NCI-H526 (cell line): ENCODE data around the gene TDRD7.
"Not testable (repeated sequence)": the region's sequence is repeated elsewhere in the genome, so short reads cannot be mapped to it uniquely, and the experiment has no call there.

ENCODE experiments used
- DNase-seq, 2 experiments: peaks; one replicate each; lab custom pipeline; 2025; lab: John Stamatoyannopoulos, UW

The TDRD7 gene

DNA sequence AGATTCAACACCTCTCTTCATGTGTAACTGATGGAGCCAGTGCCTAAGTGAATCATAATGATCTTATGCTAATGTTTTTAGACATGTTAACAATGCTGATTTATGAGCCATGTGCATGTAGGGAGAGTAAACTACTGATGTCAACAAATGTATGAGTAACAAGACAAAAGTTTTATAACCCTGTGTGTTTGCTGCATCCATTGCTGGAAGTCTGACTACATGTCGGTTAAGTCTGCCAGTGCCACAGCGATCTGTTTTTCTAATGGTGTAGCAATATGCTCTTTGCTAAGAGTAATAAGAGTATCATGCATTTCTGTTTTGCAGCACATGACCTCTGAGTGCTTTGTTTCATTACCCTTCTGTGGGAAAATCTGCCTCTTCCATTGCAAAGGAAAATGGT is 63.2 kb downstream of the TDRD7 start:
- peak in 1 of 2 experiments; percentile 13 for DNase-seq

DNA sequence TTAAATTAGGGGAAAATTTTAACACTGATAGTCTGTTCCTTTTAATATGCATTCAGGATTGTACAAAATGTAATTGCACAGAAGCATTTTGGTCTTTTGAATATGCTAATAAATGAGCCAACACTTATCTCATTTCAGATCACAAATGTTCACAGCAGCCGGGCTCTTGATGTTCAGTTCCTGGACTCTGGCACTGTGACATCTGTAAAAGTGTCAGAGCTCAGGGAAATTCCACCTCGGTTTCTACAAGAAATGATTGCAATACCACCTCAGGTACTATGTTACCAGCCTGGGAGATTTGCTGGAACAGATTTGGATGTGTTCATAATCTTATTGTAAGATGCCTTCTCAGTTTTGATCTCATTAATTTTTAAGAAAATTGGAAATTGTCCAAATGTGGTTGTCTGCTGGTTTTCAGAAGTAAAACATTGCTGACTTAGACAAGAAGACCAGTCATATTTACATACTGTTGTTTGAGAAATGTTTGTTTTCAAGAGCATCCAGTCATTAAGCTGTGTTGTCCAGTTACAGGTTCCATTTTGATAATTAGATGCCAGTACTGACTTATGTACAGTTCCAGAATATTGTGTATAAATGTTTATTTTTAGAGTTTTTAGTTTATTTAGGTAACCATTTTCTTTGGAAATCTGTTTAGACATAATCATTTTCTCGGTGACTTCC is 66.5 kb downstream of the TDRD7 start:
- DNase-seq: peak; percentile 6 to 10

DNA sequence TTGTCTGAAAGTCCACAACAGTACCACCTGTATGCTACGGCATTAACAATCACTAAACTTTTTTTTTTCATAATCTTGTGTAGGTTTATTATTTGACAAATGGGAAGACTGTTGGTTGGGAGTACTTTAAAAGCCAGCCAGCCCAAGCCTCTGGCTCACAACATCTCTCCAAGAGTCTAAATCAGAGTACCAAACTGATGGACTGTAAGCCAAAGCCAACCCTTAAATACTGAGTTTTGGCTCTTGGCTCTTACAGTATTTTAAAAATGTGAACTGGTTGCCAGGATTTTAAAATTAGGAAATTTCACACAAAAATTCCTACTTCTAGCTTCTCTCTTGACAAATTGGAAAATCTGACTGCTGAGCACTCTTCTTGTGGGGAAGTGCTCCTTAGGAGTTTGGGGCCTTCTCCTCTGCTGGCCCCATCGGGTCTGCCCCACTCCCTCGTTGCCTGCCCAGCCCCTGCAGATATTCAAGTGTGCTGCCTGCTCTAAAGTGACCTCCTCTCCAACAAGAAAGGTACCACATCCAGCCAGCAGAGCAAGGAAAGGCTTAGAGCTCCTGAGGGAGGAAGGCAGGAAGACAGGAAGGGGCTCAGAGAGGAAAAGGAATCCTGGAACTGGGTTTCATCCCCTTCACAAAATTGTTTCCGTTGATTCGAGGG is 67.7 kb downstream of the TDRD7 start:
- no peak for DNase-seq

DNA sequence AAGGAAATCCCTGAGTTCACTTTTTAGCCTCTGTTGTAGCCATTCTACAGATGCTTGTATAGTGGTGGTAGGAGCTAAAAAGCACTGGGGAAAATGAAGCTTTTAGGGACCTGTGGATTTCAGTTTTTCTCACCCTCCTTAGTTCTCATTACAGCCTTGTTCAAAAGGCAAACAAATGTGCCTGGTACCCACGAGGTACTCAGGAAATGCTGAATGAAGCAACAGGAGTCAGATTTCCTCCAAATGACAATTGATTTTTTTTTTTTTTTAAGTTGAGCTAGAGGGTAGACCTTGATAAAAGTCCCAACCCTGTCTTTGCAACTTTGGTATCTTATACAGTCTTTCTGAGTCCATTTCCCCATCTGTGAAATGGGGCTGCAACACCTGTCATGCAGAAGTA is 68.3 kb downstream of the TDRD7 start:
- no peak for DNase-seq

DNA sequence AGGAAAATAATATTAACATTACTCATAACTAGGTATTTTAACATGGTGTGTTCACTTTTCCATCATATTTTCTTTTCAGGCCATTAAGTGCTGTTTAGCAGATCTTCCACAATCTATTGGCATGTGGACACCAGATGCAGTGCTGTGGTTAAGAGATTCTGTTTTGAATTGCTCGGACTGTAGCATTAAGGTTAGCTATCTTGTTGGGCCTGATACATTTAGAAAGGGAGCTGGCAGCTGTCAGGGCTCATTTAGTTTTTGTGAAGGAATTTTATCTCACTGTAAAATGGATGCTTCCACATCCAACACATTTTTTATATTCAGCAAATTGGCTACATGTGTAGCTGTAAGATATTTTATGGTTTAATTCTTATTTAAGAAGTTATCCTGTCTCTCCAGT is 68.9 kb downstream of the TDRD7 start:
- DNase-seq: no peak

DNA sequence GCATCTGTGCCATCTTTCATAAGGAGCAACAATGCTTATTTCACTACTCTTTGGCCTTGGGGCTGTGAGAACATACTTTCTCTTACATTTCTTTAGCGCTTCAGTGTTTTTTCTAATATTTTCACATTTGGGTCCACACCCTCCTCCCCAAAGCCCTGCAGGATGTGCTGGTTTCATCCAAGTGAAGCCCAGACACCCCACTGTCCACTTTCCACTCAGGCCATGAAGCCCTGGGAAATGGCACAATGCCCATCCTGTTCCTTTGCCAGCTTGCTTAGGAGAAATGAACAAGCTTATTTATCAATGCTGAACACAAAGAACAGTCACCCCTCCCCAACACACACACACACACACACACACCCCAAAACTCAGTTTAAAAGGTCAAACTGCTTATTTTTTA is 72.2 kb downstream of the TDRD7 start:
- DNase-seq: no peak

DNA sequence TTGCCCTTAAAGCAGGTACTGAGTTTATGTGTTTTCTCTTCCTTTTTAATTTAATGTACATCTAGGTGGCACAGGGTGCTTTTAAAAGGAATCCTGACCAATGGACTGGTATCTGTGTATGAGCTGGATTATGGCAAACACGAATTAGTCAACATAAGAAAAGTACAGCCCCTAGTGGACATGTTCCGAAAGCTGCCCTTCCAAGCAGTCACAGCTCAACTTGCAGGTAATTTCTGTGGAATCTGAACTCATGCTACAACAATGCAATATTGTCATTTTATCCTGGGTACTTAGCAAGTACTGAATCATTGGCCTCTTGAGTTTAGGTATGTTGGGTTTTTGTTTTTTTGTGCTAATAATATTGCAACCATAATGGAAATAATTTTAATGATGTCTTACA is 75.2 kb downstream of the TDRD7 start:
- DNase-seq: peak in 1 of 2 experiments; percentile 6

DNA sequence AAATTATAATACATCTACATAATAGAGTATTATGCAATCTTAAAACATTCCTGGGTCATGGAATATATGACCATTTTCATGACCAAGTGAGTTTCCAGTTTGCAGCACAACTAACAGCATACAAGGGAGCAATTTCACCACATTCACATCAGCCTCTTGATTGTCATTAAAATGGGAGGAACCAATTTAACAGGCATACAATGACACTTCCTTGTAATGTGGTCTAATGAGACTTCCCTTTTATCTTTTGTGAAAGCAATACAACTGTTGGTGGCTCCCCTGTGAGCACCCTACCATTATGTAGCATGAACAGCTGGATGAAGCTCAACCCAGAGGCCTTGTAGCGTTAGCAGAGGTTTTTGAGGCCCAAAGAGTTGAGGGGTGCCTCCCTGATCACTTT is 76.0 kb downstream of the TDRD7 start:
- no peak for DNase-seq

DNA sequence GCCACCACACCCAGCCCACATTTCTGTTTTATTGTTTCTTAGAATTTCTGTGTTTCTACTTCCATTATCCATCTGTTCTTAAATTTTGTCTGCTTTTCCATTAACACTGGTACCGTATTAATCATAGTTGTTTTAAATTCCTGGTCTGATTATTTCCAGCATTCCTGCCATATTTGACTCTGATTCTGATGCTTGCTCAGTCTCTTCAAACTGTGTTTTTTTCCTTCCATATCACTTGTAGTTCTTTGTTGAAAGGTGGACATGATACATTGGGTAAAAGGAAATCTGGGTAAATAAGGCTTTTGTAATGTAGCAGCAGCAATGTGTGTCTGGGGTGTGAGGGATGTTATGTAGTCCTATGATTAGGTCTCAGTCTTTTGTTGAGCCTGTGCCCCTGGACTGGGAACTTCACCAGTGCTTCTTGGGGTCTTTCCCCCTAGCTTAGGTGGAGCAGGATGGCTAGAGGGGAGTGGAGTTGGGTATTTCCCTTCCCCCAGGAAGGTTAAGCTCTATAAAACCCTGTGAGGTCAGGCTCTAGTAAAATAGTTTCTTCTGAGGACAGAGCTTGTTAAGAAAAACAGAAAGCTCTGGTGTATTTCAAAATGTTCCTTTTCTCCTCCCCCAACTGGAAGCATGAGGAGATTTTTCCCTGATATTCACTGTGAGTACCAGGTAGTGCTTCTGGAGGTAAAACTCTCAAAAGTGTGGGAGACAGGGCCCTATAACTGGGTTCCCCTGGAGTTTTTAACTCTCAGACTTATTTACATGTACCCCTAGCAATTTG is 79.5 kb downstream of the TDRD7 start:
- DNase-seq: no peak

DNA sequence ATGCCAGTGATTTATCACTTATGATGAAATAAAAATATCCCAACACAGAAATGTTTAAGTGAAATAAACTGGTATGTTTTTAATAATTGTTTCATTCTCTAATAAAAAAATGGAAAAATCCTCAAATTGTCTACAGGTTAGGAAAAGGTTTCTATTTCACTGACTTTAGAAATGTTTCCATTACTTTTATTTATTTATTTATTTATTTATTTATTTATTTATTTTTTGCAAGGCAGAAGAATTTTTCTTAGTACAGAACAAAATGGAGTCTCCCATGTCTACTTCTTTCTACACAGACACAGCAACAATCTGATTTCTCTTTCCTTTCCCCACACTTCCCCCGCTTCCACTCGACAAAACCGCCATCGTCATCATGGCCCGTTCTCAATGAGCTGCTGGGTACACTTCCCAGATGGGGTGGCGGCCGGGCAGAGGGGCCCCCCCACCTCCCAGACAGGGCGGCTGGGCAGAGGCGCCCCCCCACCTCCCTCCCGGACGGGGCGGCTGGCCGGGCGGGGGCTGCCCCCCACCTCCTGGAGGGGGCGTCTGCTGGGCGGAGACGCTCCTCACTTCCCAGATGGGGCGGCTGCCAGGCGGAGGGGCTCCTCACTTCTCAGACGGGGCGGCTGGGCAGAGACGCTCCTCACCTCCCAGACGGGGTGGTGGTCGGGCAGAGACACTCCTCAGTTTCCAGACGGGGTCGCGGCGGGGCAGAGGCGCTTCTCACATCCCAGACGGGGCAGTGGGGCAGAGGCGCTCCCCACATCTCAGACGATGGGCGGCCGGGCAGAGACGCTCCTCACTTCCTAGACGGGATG is 85.9 kb downstream of the TDRD7 start:
- not testable (repeated sequence) for DNase-seq

DNA sequence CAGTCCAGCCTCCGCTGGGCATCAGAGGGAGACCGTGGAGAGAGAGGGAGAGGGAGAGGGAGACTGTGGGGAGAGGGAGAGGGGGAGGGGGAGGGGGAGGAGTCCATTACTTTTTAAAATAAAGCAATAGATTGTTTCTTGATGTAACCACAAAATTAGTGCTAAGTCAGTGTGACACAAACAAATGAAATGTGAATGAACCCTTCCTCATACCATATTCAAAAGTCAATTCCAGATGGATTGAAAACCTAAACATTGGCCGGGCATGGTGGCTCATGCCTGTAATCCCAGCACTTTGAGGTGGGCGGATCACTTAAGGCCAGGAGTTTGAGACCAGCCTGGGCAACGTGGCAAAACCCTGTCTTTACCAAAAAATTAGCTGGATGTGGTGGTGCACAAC is 87.0 kb downstream of the TDRD7 start:
- DNase-seq: not testable (repeated sequence)

DNA sequence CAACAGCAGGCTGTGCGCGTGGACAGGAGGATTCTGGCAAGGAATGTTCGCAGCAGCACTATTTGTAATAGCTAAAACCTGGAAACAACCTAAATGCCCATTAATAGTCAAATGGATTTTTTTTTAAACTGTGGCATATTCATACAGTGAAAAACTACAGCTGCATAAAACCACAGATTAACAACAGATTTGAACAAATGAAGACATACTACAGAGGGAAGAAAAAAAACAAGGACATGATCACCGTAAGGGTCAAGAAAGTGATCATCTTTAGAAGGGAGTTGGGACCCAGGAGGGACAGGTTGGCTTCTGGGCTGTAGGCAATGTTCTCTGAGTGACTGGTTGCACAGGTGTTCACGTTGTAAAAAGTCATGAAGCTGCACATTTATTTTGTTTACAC is 88.4 kb downstream of the TDRD7 start:
- no peak for DNase-seq

DNA sequence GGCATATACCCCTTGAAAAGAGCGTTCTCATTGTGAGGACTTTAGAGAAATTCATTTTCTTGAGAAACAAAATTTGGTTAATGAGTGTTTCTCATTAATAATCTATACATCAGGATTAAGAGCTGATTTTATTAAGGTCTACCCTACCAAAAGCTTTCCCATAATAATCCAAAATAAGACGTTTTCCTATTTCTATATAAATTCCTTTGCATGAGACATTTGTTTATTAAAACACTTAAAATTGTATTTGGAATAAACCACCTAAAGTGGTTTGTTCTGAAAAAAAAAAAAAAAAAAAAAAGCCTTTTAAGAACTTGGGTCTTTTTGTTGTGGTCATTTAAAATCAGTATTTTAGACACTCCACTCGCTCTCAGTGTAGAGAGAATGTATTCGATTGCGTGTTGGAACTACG is 88.9 kb downstream of the TDRD7 start:
- DNase-seq: no peak

DNA sequence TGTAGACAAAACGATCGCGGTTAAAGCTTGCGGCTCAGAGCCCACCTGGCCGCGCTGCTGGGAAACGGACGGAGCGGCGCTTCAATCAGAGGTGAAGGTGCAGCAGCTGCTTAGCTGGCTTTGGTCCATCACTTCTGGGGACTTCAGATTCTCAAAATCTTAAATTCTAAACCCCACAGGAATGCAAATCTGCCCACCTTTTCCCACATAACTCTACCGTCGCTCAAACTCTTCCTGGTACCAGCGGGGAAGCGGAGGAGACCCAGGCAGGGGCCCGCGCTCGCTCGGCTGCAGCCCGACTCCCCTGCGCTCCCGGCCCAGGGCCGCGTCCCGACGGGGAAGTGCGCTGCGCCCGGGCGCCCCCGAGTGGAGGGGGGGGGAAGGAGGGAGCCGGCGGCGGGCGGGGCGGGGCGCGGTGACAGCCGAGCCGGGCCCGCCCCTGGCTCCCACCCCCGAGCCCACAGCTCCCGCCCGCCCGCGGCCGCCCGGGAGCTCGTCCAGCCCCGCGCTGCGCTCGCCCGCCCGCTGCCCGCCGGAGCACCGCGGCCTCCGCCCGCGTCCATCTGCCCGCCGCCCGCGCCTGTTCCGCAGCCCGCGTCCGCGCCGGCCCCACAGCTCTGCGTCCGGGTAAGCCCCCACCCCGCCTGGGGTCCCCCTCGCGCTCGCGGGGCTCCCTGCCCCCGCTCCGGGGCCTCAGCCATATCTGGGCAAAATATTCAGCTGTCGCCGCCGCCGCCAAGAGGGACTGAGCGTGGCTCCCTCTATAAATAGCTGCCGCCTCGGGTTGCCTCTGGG is 89.5 kb downstream of the TDRD7 start, which contains the start of gene TMOD1:
Gene TMOD1, plus strand, starts transcription at position 490 of the 795 bp plus-strand sequence. CDS start 22,523 bp downstream, outside the sequence.
- DNase-seq: peak in 1 of 2 experiments; percentile 71

DNA sequence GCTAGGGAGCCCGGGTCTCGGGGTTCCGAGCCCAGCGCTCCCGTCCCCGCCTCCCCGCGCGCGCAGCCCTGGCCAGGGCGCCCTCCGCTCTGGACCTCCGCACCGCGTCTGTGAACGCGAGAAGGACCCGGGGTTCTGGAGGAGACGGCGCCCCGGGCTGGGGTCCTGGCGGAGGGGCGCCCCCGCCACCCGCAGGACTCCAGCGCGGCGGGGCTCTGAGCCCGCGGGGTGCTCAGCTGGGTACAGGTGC is 90.0 kb downstream of the TDRD7 start:
- DNase-seq: no peak

DNA sequence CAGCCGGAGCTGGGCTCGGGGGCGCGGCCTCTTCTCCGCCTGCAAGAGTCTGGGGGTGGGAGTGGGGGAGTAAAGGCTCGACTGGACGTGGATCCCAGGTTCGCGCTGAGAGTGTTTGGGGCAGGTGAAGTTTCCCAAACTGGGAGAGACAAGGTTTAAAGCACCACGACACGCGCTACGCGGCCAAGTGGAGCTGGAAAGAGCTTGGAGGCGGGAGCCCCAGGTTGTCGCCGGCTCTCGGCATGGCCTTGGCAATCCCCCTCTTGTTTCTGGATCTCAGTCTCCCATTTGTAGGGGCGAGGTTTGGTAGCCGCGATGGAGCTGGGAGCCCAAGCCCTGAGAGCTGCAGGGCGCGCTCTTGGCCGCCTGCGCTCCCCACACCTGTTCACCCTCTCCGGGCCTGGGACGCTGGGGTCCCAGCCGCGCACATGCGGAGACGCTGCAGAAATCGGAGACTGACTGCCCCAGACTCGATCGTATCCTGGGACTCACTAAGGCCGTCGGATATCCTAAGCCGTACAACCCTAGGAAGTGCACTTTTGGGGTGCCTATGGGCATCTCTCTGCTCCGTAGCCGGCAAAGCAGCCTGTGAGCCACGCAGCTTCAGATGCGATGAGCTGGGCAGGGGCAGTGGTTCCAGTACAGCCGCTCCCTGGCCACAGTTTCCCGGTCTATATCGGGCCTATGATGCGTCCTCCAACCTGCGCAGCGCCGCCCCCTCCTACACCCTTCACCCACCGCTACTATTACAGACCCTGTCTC is 90.5 kb downstream of the TDRD7 start:
- DNase-seq: peak in 1 of 2 experiments; percentile 30

DNA sequence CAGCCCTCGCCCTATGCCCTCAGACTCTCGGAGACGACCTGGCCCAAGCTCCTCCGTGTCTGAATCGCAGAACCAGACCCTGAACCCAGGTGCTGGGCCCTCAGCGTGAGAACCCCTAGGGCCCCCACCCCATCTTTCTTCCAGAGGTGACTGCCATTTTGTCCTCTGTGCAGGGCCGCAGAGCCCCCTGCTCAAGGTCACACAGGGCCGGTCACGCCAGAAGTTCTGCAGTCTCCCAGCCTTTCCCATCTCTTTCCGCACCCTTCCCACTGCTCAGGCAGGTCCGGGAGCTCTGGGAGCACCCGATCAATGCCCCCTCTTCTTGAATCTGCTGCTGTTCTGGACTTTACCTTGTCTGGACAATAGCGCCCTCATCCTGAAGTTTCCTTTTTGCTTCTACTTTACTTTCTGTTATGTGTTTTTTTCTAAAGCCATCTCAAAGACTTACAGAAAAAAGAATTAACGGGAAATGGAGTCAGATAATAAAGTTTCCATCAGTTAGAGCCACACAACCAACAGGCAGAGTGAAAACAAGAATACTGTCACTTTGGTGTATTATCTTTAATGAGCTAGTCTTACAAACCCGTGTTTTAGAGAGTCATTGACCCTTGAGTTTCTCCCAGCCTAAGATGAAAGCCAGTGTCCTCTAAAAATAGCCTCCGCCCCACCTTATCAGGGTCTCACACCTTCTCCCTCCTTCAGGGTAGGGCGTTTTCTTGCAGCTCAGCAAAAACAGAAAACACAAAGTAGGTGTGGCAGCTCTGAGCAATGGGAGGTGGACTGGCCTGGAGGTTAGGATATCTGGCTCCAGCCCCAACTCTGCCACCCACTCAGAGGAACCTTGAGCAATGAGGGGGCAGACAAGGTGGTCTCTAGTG is 91.3 kb downstream of the TDRD7 start:
- DNase-seq: no peak

DNA sequence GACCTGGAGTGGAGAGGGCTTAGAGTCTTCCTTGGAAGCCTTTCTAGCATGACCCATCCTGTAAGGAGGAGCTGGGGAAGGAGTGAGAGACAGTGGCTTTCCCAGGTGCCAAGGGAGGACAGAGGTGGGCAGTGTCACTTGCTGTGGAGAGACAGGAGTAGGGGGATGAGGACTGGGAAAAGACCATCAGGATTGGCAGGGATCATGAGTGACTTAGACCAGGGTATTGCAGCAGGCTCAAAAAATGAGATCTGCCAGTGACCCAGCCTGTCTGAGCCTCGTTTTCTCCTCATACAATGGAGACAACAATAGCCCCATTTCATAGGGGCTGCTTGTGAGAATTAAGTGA is 91.9 kb downstream of the TDRD7 start:
- no peak for DNase-seq

DNA sequence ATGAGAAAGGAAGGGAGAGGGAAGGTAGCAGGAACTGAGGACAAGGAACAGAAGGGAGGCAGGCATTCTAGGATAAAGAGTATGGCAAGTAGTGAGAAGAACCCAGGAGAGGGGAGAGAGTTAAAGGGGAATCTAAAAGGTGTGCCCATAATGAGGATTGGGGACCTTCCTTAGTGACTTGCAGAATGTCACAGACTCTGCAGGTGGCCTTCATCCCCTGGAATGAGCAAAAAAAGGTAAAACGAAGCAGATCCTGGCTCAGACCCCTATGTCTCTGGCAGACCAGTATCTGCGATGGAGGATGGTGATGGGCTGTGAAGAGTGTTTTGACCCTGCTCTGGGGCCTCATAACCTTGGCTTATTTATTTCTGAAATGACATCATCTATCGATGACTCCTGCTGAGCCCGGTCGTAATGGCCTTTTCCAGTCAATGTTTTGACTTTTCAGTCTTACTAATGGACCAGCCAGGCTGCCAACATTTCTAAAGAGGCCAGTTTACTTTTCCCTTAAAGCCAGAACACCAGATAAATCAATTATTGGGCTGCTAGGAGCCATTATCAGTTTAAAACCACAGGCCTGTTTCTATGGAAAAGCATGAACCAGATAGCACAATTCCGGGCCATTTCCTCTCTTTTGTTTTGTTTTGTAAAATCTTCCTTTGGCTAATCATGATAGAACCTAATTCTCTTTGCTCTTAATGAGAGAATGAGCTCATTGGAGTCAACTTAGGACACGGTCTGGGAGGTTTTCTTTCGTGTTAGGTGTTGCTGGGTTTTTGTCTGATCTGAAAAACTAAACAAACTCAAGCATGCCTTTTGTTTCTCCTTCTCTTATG is 92.7 kb downstream of the TDRD7 start:
- no peak for DNase-seq
